ENCODE measurements around the gene SPART. TPM values are rescaled to one million over a fixed set of nuclear protein-coding genes. Genes with fewer than 3 reads are reported as not detected.

The SPART gene
- total and polyA plus RNA-seq, 2 of the 8 experiments (the other 6 are each of a cell fraction or from before 2014, with no cell fraction given): 27.2 to 74.1 TPM

GRCh38 chr13:36339600-36340155 lies 6.5 kb downstream of the SPART start (continued):
- TF ChIP-seq CTBP2 (IDR thresholded peaks at IDR 0.05; ENCODE audit: borderline replicate concordance, insufficient read depth, insufficient read length, low read length) (no peak), SP4 (IDR thresholded peaks at IDR 0.05; ENCODE audit: low read length) (no peak), EGR1 (IDR thresholded peaks at IDR 0.05; ENCODE audit: borderline replicate concordance, low read depth, low read length) (no peak), PHF8 (conservative IDR thresholded peaks at IDR 0.05; ENCODE audit: low read depth, low read length) (no peak)

Measured in H1 (cell line).